H9 (cell line): ENCODE results near the gene ANGEL1. TPM values are rescaled to one million over a fixed set of nuclear protein-coding genes. Genes with fewer than 3 reads are reported as not detected.

ENCODE experiments used
- DNase-seq: peaks from one replicate; pipeline ENCODE4 v3.0.0-alpha.2; 2017
- H2AFZ ChIP-seq: one replicate; pipeline ENCODE4 v1.6.1; 2013; ENCODE audit warnings: mild to moderate bottlenecking, low read length, control low read depth, moderate library complexity
- H2AK5ac ChIP-seq: 2 replicates; pipeline ENCODE4 v1.6.1; 2013; ENCODE audit warnings: low read length, control low read depth, mixed read lengths; ENCODE audit not compliant: insufficient read length
- H2BK120ac ChIP-seq: one replicate; pipeline ENCODE4 v1.6.1; 2013; ENCODE audit warnings: low read depth, mild to moderate bottlenecking, low read length, control low read depth, inconsistent platforms; ENCODE audit not compliant: poor library complexity, severe bottlenecking
- H2BK12ac ChIP-seq: 2 replicates; pipeline ENCODE4 v1.6.1; 2013; ENCODE audit warnings: low read length, control low read depth, mixed read lengths, low read depth; ENCODE audit not compliant: insufficient read length
- H2BK15ac ChIP-seq: 2 replicates; pipeline ENCODE4 v1.6.1; 2013; ENCODE audit warnings: low read depth, low read length, control low read depth
- H2BK20ac ChIP-seq: one replicate; pipeline ENCODE4 v1.6.1; 2013; ENCODE audit warnings: low read depth, mild to moderate bottlenecking, low read length, control low read depth, inconsistent platforms; ENCODE audit not compliant: poor library complexity, severe bottlenecking
- H2BK5ac ChIP-seq: 2 replicates; pipeline ENCODE4 v1.6.1; 2013; ENCODE audit warnings: low read length, control low read depth, mixed read lengths; ENCODE audit not compliant: insufficient read length
- H3K14ac ChIP-seq: 2 replicates; pipeline ENCODE4 v1.6.1; 2013; ENCODE audit warnings: low read length, control low read depth; ENCODE audit not compliant: insufficient read depth
- H3K18ac ChIP-seq: 2 replicates; pipeline ENCODE4 v1.6.1; 2013; ENCODE audit warnings: low read depth, mild to moderate bottlenecking, mixed read lengths, low read length, control low read depth; ENCODE audit not compliant: insufficient read length
- H3K23ac ChIP-seq: 2 replicates; pipeline ENCODE4 v1.6.1; 2013; ENCODE audit warnings: low read length, control low read depth, mixed read lengths, low read depth; ENCODE audit not compliant: insufficient read length
- H3K23me2 ChIP-seq: 2 replicates; pipeline ENCODE4 v1.6.1; 2013; ENCODE audit warnings: low read depth, mild to moderate bottlenecking, mixed read lengths, low read length, control low read depth; ENCODE audit not compliant: insufficient read length, poor library complexity, severe bottlenecking
- H3K27ac ChIP-seq: 2 replicates; pipeline ENCODE4 v1.5.1; 2013; ENCODE audit warnings: low read length, control low read depth, mixed read lengths, low read depth; ENCODE audit not compliant: insufficient read length
- H3K27me3 ChIP-seq: 2 replicates; pipeline ENCODE4 v1.6.1; 2013; ENCODE audit warnings: low read length, control low read depth, inconsistent platforms; ENCODE audit not compliant: insufficient read depth
- H3K4ac ChIP-seq: 2 replicates; pipeline ENCODE4 v1.6.1; 2013; ENCODE audit warnings: low read depth, mild to moderate bottlenecking, control low read depth, inconsistent platforms, low read length, moderate library complexity
- H3K4me1 ChIP-seq: 2 replicates; pipeline ENCODE4 v1.6.1; 2013; ENCODE audit warnings: low read length, control low read depth, inconsistent platforms; ENCODE audit not compliant: insufficient read depth
- H3K4me2 ChIP-seq: 2 replicates; pipeline ENCODE4 v1.6.1; 2013; ENCODE audit warnings: low read length, control low read depth, mixed read lengths; ENCODE audit not compliant: insufficient read length, insufficient read depth
- H3K56ac ChIP-seq: 2 replicates; pipeline ENCODE4 v1.6.1; 2013; ENCODE audit warnings: low read depth, mild to moderate bottlenecking, mixed read lengths, low read length, control low read depth; ENCODE audit not compliant: insufficient read length
- H3K79me1 ChIP-seq: 2 replicates; pipeline ENCODE4 v1.6.1; 2013; ENCODE audit warnings: low read depth, mild to moderate bottlenecking, moderate library complexity, low read length, control low read depth, inconsistent platforms; ENCODE audit not compliant: insufficient read depth, poor library complexity, severe bottlenecking
- H3K79me2 ChIP-seq: 2 replicates; pipeline ENCODE4 v1.6.1; 2013; ENCODE audit warnings: low read length, control low read depth, inconsistent platforms; ENCODE audit not compliant: insufficient read depth
- H3K9ac ChIP-seq: 2 replicates; pipeline ENCODE4 v1.6.1; 2013; ENCODE audit warnings: low read length, control low read depth, mixed read lengths; ENCODE audit not compliant: insufficient read length; ENCODE audit errors: extremely low read depth
- H3K9me3 ChIP-seq: one replicate; pipeline ENCODE4 v1.6.1; 2013; ENCODE audit warnings: low read depth, low read length, inconsistent platforms; ENCODE audit not compliant: control insufficient read depth
- H3T11ph ChIP-seq: one replicate; pipeline ENCODE4 v1.6.1; 2013; ENCODE audit warnings: mild to moderate bottlenecking, low read length, control low read depth, inconsistent platforms
- H4K20me1 ChIP-seq: one replicate; pipeline ENCODE4 v1.6.1; 2013; ENCODE audit not compliant: control insufficient read depth, insufficient read length, insufficient read depth
- H4K5ac ChIP-seq: 2 replicates; pipeline ENCODE4 v1.6.1; 2013; ENCODE audit warnings: low read depth, mild to moderate bottlenecking, mixed read lengths, low read length, control low read depth; ENCODE audit not compliant: insufficient read length
- H4K8ac ChIP-seq: replicated peaks from 2 replicates; pipeline ENCODE4 v1.6.1; 2013; ENCODE audit warnings: low read length, control low read depth, mixed read lengths, low read depth; ENCODE audit not compliant: insufficient read length
- H4K91ac ChIP-seq: 2 replicates; pipeline ENCODE4 v1.6.1; 2013; ENCODE audit warnings: low read depth, mild to moderate bottlenecking, moderate library complexity, mixed read lengths, low read length, control low read depth; ENCODE audit not compliant: insufficient read length
- H3K27ac Mint-ChIP-seq, 3 experiments: 2 replicates in 2 of 3; 3 replicates in 1 of 3; pipeline ENCODE4 v1.8.0; 2020 to 2021; ENCODE audit warnings: mixed read lengths in 3 of 3, mild to moderate bottlenecking in 1 of 3, moderate library complexity in 1 of 3
- H3K27me3 Mint-ChIP-seq: 2 replicates; pipeline ENCODE4 v1.8.0; 2021; ENCODE audit warnings: low read depth, mild to moderate bottlenecking, moderate library complexity, mixed read lengths
- H3K36me3 Mint-ChIP-seq, 3 experiments: 2 replicates in 2 of 3; 3 replicates in 1 of 3; pipeline ENCODE4 v1.8.0; 2020 to 2021; ENCODE audit warnings: low read depth in 3 of 3, mixed read lengths in 3 of 3; ENCODE audit not compliant: insufficient read depth in 1 of 3
- H3K4me1 Mint-ChIP-seq, 2 experiments: 2 replicates each; pipeline ENCODE4 v1.8.0; 2020; ENCODE audit warnings: mixed read lengths in 2 of 2
- H3K4me3 Mint-ChIP-seq, 2 experiments: 2 replicates in 1 of 2; 3 replicates in 1 of 2; pipeline ENCODE4 v1.8.0; 2020 to 2021; ENCODE audit warnings: mild to moderate bottlenecking in 2 of 2, mixed read lengths in 2 of 2, moderate library complexity in 1 of 2
- H3K9me3 Mint-ChIP-seq, 2 experiments: 2 replicates in 1 of 2; 3 replicates in 1 of 2; pipeline ENCODE4 v1.8.0; 2020; ENCODE audit warnings: mild to moderate bottlenecking in 2 of 2, mixed read lengths in 2 of 2, moderate library complexity in 1 of 2
- CTCF ChIP-seq: fragments of 200-600 bp; sonication (generic); conservative IDR thresholded peaks from 3 replicates; pipeline ENCODE4 v1.8.0; 2021; ENCODE audit warnings: antibody characterized with exemption, mild to moderate bottlenecking
- whole genome bisulfite sequencing: extraction: QIAGEN DNeasy Blood & Tissue Kit; methylation state at CpG from one replicate; pipeline ENCODE4 v1.1.7; 2013; ENCODE audit warnings: missing lambda C conversion rate, low lambda C conversion rate, mixed read lengths; ENCODE audit not compliant: insufficient read length; ENCODE audit errors: extremely low coverage; 5-methylcytosine and 5-hydroxymethylcytosine counted together
- total RNA-seq: library from RNA; stranded (reverse); gene quantifications from 2 replicates; pipeline ENCODE4 v1.2.1, GENCODE V29; 2021

ANGEL1 gene
- total RNA-seq, 1 experiment from 2014 or later: 21.5 TPM

DNA sequence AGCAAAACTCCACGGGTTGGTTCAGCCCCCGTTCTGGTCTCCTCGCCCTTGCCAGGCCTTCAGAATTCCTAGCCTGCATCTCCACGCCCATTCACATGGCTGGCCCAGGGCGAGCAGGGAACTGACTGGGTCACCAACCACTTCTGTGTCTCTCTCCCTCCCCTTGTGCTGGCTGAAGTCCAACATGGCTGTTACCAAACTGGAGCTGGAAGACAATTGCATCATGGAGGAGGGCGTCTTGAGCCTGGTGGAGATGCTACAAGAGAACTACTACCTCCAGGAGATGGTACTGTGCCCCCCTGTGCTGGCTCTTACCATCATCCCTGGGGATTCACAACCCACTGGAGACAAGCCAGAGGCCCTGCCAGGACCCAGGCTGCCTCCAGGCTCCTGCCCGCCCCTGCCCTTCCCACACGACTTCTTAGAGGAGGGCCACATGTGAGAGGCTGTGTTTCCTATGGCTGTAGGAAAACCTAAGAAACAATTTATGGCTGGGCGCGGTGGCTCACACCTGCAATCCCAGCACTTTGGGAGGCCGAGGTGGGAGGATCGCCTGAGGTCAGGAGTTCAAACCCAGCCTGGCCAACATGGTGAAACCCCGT lies 23.4 kb upstream of the ANGEL1 start:
- Histone ChIP-seq H3K9me3 (no peaks in the 10 kb centered on the region), H3K79me1 (no peaks in the 10 kb centered on the region), H4K91ac (no peak overlapping the region), H2BK15ac (no peak overlapping the region), H3K4me1 (no peaks in the 10 kb centered on the region), H4K20me1 (no peaks in the 10 kb centered on the region), H3K14ac (no peak overlapping the region), H2BK5ac (no peak overlapping the region), H3K18ac (no peak overlapping the region), H2BK20ac (no peak overlapping the region), H3K23me2 (no peaks in the 10 kb centered on the region), H4K8ac (no peak overlapping the region), H2AFZ (no peak overlapping the region), H3K27ac (no peak overlapping the region), H3K79me2 (no peaks in the 10 kb centered on the region), H3K4ac (no peak overlapping the region), H3T11ph (no peak overlapping the region), H4K5ac (no peak overlapping the region), H2BK120ac (no peak overlapping the region), H2BK12ac (no peak overlapping the region), H2AK5ac (no peak overlapping the region), H3K27me3 (no peaks in the 10 kb centered on the region), H3K23ac (no peak overlapping the region), H3K56ac (no peak overlapping the region), H3K4me2 (no peak overlapping the region), H3K9ac (no peak overlapping the region)
- WGBS: no CpG with 5 or more reads among the region's 13 CpGs
- no peak for TF ChIP-seq CTCF
- Mint-ChIP-seq H3K4me3 (no peak overlapping the region), H3K36me3 (no peaks in the 10 kb centered on the region), H3K9me3 (no peaks in the 10 kb centered on the region), H3K27ac (no peak overlapping the region), H3K27me3 (peaks cover 5% of the 10 kb centered on the region), H3K4me1 (peaks cover 10 to 19% of the 10 kb centered on the region in 2 experiments)
- no peak for DNase-seq
